Epithelial cell of proximal tubule (primary cell): ENCODE data around the gene XPO4. TPM values are rescaled to one million over a fixed set of nuclear protein-coding genes. Genes with fewer than 3 reads are reported as not detected.
A peak's percentile ranks its signal among the peaks of the same experiment; 100 is the strongest.

Experiments used
- DNase-seq: peaks from one replicate; pipeline ENCODE4 v3.0.0-alpha.2; 2011; ENCODE audit warnings: low read depth
- H3K4me3 ChIP-seq: 2 replicates; pipeline ENCODE4 v1.5.1; 2011; ENCODE audit warnings: low read depth, mild to moderate bottlenecking, low read length
- total RNA-seq: library from RNA; depleted of rRNA; stranded (reverse); fragments of >200 nt; gene quantifications from 2 replicates; pipeline ENCODE4 v1.2.3, GENCODE V29; 2015
- TF ChIP-seq, protein P1 (sequence below): conservative IDR thresholded peaks from 2 replicates; pipeline ENCODE4 v1.5.1; 2012; ENCODE audit warnings: low read depth, mild to moderate bottlenecking, low read length

Gene XPO4
- total RNA-seq, 1 donor from 2014 or later: 11.8 TPM

- H3K4me3 ChIP-seq: peak overlapping the region; percentile 36
- TF ChIP-seq, protein P1, sequence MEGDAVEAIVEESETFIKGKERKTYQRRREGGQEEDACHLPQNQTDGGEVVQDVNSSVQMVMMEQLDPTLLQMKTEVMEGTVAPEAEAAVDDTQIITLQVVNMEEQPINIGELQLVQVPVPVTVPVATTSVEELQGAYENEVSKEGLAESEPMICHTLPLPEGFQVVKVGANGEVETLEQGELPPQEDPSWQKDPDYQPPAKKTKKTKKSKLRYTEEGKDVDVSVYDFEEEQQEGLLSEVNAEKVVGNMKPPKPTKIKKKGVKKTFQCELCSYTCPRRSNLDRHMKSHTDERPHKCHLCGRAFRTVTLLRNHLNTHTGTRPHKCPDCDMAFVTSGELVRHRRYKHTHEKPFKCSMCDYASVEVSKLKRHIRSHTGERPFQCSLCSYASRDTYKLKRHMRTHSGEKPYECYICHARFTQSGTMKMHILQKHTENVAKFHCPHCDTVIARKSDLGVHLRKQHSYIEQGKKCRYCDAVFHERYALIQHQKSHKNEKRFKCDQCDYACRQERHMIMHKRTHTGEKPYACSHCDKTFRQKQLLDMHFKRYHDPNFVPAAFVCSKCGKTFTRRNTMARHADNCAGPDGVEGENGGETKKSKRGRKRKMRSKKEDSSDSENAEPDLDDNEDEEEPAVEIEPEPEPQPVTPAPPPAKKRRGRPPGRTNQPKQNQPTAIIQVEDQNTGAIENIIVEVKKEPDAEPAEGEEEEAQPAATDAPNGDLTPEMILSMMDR: peak; percentile 89
- DNase-seq: peak; percentile 9
These were observed 73.8 kb downstream of the XPO4 start for GRCh38 chr13:20828539-20829364.

- DNase-seq: no peak
These were observed 75.5 kb downstream of the XPO4 start for GRCh38 chr13:20826843-20827560.

GRCh38 chr13:20826301-20826700, 76.2 kb downstream of the XPO4 start:
- no peak for DNase-seq
- H3K4me3 ChIP-seq: no peak overlapping the region
- TF ChIP-seq, protein P1: no peak

More at GRCh38 chr13:20826843-20827560, 75.5 kb downstream of the XPO4 start:
- TF ChIP-seq, protein P1: no peak
- H3K4me3 ChIP-seq: no peak overlapping the region

GRCh38 chr13:20825477-20825875, 77.1 kb downstream of the XPO4 start:
- no peak for DNase-seq
- H3K4me3 ChIP-seq: no peak overlapping the region

DNA sequence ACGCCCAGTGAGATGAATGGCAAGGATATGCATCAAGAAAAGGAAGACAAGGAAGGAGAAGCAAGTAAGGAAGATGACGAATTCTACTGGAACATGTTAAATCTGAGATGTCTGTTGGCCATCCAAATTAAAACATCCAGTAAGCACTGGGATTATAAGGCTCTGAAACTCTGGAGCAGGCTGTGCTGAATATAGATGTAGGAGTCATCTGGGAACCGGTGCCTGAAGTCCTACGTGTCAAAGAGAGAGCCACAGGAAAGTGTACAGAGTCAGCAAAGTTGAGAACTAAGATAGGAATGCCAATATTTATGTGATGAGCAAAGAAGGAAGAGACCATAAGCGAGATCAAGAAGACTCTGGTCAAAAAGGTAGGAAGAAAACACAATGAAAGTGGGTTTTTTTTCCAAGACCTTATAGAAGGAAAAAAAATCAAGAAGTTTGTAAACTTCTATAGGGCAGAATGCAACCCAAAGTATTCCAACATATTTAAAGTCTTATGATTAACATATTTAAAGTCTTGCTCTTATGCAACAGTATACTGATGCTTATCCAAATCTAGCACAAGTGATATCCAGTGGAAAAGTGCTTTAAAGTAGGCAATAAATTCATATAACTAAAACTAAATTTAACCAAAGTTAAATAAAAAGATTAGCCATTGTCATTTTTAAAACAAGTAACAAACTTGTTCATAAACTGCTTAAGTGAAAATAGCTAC, 77.6 kb downstream of the XPO4 start:
- H3K4me3 ChIP-seq: no peak overlapping the region
- TF ChIP-seq, protein P1: no peak
- no peak for DNase-seq

More at GRCh38 chr13:20825477-20825875, 77.1 kb downstream of the XPO4 start:
- TF ChIP-seq, protein P1: no peak

DNA sequence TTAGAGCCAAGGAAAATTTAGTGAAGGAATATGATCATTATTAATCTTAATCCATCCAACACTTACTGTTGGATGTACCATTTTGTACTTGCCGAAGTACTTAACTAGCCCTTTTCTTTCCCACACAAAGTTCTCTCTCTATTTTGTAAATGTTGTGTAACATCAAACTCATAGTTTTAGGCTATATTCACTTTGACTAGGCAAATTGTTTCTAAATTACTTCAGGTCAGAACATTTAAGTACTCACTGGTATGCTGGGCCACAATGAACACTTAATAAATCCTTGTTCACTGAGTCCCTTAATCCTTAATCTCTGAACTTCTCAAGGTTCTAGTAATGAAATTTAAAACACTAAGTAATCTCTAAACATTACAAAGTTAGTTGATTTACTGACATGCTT, 79.5 kb downstream of the XPO4 start:
- H3K4me3 ChIP-seq: no peak overlapping the region
- TF ChIP-seq, protein P1: no peak
- DNase-seq: no peak
